ENCODE data around the gene DBF4B. TPM values are rescaled to one million over a fixed set of nuclear protein-coding genes. Genes with fewer than 3 reads are reported as not detected.

DBF4B gene
- total RNA-seq, 1 donor from 2014 or later = 17.9 TPM

DNA sequence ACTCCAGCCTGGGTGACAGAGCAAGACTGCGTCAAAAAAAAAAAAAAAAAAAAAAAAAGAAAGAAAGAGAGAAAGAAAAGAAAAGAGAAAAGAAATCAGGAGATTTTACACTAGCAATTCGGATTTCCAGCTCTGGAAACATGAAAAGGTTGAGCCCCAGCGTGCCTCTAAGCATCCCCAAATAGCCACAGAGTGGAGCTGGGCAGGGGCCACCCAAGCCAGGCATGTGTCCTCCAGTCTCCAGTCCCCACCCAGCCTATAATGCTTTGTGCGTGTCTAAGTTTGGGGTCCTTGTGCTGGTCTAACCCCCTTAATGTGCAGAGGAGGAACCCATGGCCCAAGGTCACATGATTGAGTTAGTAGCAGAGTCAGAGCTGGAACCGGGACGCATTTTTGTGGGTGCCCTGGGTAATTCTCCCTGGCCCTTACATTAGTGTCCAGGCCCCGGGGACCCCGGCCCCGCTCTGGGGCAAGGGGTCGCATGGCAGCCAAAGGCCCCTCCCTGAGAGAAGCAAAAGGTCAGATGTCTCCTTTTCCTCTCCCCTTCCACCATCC, 70.3 kb downstream of the DBF4B start:
- peaks cover 15% of the 10 kb centered on the region for H3K4me1 Mint-ChIP-seq
- H3K27me3 Mint-ChIP-seq (ENCODE audit: low read depth) = peaks cover 8% of the 10 kb centered on the region
- TF ChIP-seq, protein P1, sequence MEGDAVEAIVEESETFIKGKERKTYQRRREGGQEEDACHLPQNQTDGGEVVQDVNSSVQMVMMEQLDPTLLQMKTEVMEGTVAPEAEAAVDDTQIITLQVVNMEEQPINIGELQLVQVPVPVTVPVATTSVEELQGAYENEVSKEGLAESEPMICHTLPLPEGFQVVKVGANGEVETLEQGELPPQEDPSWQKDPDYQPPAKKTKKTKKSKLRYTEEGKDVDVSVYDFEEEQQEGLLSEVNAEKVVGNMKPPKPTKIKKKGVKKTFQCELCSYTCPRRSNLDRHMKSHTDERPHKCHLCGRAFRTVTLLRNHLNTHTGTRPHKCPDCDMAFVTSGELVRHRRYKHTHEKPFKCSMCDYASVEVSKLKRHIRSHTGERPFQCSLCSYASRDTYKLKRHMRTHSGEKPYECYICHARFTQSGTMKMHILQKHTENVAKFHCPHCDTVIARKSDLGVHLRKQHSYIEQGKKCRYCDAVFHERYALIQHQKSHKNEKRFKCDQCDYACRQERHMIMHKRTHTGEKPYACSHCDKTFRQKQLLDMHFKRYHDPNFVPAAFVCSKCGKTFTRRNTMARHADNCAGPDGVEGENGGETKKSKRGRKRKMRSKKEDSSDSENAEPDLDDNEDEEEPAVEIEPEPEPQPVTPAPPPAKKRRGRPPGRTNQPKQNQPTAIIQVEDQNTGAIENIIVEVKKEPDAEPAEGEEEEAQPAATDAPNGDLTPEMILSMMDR (IDR thresholded peaks at IDR 0.05; ENCODE audit: unreplicated experiment) = no peak
- H3K27ac Mint-ChIP-seq = no peak overlapping the region
- no peak for DNase-seq (ENCODE audit: low spot score in 2 of 2, unreplicated experiment in 2 of 2)
- H3K4me3 Mint-ChIP-seq = peak overlapping the region; percentile 65
- no peaks in the 10 kb centered on the region for H3K36me3 Mint-ChIP-seq
- no peaks in the 10 kb centered on the region for H3K9me3 Mint-ChIP-seq

DNA sequence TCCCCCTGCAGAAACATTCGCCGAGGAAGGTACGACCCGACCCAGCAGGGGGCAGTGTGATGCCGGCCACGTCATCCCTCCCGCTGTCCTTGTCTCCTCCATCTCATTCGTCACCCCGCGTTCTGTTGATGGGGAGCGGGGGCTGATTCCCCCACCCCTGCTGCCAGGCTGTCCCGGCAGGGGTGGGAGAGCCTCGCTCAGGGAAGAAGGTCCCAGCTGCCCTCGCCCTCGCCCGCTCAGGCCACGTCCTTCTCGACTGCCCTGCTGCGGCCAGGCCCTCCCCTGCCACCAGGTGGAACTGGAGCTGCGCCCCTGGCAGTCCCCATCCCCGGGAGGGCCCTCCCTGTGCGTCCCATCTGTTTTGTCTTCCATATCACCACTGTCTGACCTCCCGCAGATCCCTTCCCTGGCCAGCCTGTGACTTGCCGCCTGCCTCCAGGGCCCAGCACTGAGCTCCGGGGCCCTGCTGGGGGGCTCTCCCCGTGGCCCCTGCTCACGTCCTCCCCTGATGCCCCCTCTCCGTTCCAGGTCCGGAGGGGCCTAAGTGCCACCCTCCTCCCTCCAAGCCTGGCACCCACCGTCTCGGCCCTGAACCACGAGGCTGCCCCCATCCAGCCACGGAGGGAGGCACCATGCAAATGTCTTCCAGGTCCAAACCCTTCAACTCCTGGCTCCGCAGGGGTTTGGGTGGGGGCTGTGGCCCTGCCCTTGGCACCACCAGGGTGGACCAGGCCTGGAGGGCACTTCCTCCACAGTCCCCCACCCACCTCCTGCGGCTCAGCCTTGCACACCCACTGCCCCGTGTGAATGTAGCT, 71.0 kb downstream of the DBF4B start:
- Mint-ChIP-seq H3K36me3 (no peaks in the 10 kb centered on the region), H3K27ac (no peak overlapping the region), H3K4me1 (peaks cover 15% of the 10 kb centered on the region), H3K9me3 (no peaks in the 10 kb centered on the region), H3K27me3 (ENCODE audit: low read depth) (peaks cover 8% of the 10 kb centered on the region), H3K4me3 (peak overlapping the region; percentile 65)
- DNase-seq (ENCODE audit: low spot score in 2 of 2, unreplicated experiment in 2 of 2) = peak; percentile 62 to 90
- TF ChIP-seq, protein P1 (IDR thresholded peaks at IDR 0.05; ENCODE audit: unreplicated experiment) = peak; percentile 82

DNA sequence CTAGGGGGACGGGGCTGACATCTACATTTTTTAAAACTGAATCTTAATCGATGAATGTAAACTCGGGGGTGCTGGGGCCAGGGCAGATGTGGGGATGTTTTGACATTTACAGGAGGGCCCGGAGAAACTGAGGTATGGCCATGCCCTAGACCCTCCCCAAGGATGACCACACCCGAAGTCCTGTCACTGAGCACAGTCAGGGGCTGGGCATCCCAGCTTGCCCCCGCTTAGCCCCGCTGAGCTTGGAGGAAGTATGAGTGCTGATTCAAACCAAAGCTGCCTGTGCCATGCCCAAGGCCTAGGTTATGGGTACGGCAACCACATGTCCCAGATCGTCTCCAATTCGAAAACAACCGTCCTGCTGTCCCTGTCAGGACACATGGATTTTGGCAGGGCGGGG, 71.7 kb downstream of the DBF4B start:
- Mint-ChIP-seq H3K36me3 (no peaks in the 10 kb centered on the region), H3K27ac (no peak overlapping the region), H3K4me1 (peaks cover 13% of the 10 kb centered on the region), H3K9me3 (no peaks in the 10 kb centered on the region), H3K4me3 (no peak overlapping the region), H3K27me3 (ENCODE audit: low read depth) (peaks cover 8% of the 10 kb centered on the region)
- DNase-seq (ENCODE audit: low spot score in 2 of 2, unreplicated experiment in 2 of 2) = no peak
- TF ChIP-seq, protein P1 (IDR thresholded peaks at IDR 0.05; ENCODE audit: unreplicated experiment) = no peak

DNA sequence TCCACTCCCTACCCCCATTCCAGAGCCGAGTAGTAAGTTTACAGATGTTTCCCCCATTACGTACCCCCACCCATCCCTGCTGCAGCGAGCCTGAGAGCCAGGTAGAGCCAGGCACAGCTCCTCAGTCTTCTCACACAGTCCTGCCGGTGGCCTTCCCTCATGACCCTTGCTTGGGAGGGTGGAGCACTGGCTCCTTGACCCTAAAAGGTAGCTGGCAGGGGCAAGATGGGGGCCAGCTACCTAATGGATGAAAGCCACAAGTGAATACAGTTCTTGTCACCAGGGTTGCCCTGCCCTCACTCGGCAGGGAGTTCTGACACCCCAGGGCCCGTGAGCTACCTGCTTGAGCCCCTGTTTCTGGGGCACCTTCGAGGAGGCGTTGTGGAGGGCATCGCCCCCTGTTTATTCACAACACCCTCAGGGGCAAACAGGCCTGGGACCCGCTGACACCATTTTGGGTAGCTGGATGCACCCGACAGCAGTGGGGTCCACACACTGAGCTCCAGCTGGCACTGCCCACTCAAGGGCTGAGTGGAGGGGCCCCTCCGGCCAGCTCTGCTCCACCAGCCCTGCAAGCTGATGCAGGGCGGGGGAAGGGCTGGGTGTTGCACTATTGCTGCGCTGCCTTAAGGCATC, 72.5 kb downstream of the DBF4B start:
- Mint-ChIP-seq H3K36me3 (no peaks in the 10 kb centered on the region), H3K27me3 (ENCODE audit: low read depth) (peaks cover 8% of the 10 kb centered on the region), H3K4me3 (no peak overlapping the region), H3K9me3 (no peaks in the 10 kb centered on the region), H3K27ac (no peak overlapping the region), H3K4me1 (peaks cover 13% of the 10 kb centered on the region)
- TF ChIP-seq, protein P1 (IDR thresholded peaks at IDR 0.05; ENCODE audit: unreplicated experiment) = no peak
- no peak for DNase-seq (ENCODE audit: low spot score in 2 of 2, unreplicated experiment in 2 of 2)

DNA sequence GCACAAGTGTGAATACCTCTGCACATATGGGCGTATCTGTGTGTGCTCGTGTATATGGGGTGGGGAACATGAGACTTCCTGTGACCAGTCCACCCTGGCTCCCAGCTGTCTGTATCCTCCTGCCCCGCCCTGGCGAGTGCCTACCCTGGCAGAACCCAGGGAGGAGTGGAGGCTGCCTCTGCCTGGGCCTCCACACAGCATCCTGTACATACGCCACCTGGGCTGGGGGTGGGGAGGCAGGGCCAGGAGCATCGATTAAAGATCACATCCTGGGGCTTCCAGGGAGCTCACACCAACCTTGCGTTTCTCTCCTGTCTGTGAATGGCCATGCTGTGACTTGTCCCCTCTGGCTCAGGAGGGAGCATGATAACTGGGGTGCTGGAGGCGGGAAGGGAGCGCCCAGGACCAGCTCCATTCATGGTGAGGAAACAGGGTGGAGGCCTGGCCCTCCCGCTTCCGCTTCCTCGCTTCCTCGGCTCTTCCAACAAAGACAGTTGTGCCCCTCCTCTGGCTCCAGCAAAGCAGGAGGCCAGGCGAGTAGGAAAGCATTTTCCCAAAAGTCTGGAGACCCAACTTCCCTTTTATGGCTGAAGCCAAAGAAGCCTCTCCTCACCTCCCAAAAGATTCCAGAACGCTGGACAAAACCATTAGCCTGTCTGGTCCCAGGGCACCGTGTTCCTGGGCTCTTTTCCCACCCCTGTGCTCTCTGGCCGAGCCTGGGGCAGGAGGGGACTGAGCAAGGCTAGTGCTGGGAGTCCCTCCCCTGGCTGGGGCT, 73.3 kb downstream of the DBF4B start:
- peaks cover 10% of the 10 kb centered on the region for H3K27me3 Mint-ChIP-seq (ENCODE audit: low read depth)
- TF ChIP-seq, protein P1 (IDR thresholded peaks at IDR 0.05; ENCODE audit: unreplicated experiment) = no peak
- H3K27ac Mint-ChIP-seq = peak overlapping the region; percentile 69
- H3K4me3 Mint-ChIP-seq = no peak overlapping the region
- H3K36me3 Mint-ChIP-seq = no peaks in the 10 kb centered on the region
- no peak for DNase-seq (ENCODE audit: low spot score in 2 of 2, unreplicated experiment in 2 of 2)
- peaks cover 13% of the 10 kb centered on the region for H3K4me1 Mint-ChIP-seq
- H3K9me3 Mint-ChIP-seq = no peaks in the 10 kb centered on the region
